SIG-M5 (cell line): ENCODE measurements around the gene PNLDC1.
"Not testable (repeated sequence)": the region's sequence is repeated elsewhere in the genome, so short reads cannot be mapped to it uniquely, and the experiment has no call there.

Source experiments
- DNase-seq: peaks from one replicate; lab custom pipeline; 2025; lab: John Stamatoyannopoulos, UW

Gene PNLDC1

GRCh38 chr6:159778542-159779103 lies 21.5 kb upstream of the PNLDC1 start:
- no peak for DNase-seq

- no peak for DNase-seq
Observed at GRCh38 chr6:159788276-159788675, 11.8 kb upstream of the PNLDC1 start.

GRCh38 chr6:159788753-159789376 lies 11.2 kb upstream of the PNLDC1 start:
- DNase-seq, result no peak

- DNase-seq, result peak; percentile 95
Observed at GRCh38 chr6:159789377-159790148, 10.5 kb upstream of the PNLDC1 start, which contains the start of gene TCP1. TSS of gene TCP1 (minus strand) at chr6:159789602. CDS start at chr6:159789468, 134 bp downstream.

DNA sequence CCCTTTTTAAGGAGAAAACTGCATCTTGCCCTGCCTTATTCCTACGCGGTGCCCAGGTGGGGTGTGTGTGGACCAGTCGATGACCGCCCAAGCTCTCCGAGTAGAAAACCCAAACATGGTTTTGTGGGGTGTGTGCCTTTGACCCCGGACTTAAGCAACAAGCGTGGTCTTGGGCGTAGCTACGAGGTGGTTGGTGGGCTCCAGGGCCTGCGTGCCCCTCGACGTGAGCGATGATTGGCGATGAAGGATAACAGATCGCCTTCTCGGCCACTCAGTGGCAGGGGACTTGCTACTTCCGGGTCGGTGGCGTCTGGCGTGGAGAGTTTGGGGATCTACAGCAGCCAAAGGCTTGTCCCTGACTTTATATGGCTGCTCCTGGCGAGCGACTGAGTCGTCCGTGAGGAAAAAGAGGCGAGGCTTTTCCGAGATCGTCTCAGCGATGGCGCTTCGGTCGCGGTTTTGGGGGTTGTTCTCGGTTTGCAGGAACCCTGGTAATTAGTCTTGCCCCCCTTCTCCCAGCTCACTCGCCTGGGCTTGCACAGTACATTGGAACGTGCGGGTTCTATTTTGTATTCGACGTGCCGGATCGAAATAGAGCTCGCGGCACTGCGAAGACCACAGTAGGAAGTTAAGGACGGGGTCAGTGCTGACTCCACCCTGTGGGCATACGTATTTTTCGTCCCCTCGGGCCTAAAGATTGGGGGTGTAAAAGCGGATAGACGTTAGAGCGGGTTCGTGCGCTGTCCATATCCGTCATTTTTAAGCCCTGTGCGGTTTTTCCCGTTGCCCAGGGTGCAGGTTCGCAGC lies 9.7 kb upstream of the PNLDC1 start, which contains the start of gene MRPL18:
TSS of gene MRPL18 (plus strand) at position 319 of the 807 bp plus-strand sequence. CDS start at position 440, 121 bp downstream.
- DNase-seq, result peak; percentile 77

DNA sequence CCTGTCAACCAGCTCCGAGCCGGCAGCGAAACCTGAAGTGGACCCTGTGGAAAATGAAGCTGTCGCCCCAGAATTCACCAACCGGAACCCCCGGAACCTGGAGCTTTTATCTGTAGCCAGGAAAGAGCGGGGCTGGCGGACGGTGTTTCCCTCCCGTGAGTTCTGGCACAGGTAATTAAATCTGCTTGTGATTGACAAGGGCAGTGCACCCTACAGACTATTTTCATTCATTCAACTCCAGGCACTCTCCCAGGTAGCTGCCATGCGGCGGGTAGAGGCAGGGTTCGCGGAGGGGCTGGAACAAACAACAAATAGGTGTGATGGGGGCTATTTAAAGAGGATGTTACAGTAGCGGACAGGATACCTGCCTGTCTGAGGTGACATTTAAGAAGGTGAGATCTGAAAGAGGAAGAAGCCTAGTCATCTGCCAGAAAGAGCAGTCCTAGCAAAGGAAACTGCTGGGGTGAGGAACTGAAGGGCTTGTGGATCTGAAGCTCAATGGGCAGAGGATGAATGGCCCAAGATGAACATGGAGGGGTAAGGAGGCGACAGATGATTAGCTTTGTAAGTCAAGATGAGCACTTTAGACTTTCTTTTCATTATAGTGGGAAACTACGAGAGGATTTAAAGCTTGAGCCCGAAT lies 9.0 kb upstream of the PNLDC1 start:
- DNase-seq, result no peak

DNA sequence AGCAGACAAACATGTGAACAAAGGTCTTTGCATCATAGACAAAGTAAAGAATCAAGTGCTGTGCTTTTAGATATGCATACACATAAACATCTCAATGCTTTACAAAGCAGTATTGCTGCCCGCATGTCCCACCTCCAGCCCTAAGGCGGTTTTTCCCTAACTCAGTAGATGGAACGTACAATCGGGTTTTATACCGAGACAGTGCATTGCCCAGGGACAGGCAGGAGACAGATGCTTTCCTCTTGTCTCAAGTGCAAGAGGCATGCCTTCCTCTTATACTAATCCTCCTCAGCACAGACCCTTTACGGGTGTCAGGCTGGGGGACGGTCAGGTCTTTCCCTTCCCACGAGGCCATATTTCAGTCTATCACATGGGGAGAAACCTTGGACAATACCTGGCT lies 5.1 kb upstream of the PNLDC1 start:
- not testable (repeated sequence) for DNase-seq

GRCh38 chr6:159797554-159797953 lies 2.5 kb upstream of the PNLDC1 start:
- no peak for DNase-seq

DNA sequence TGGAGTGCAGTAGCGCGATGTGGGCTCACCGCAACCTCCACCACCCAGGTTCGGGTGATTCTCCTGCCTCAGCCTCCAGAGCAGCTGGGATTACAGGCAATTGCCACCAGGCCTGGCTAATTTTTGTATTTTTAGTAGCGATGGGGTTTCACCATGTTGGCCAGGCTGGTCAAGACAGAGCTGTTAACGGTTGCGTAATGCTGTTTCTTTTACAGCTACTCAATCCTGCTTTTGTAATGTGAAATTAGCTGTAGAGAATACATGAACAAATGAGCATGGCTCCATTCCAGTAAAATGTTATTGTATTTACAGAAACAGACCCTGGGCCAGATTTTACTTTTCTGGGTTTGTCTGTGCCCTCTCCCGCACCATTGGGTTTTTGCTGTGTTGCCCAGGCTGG lies 1.9 kb downstream of the PNLDC1 start:
- peak; percentile 61 for DNase-seq

DNA sequence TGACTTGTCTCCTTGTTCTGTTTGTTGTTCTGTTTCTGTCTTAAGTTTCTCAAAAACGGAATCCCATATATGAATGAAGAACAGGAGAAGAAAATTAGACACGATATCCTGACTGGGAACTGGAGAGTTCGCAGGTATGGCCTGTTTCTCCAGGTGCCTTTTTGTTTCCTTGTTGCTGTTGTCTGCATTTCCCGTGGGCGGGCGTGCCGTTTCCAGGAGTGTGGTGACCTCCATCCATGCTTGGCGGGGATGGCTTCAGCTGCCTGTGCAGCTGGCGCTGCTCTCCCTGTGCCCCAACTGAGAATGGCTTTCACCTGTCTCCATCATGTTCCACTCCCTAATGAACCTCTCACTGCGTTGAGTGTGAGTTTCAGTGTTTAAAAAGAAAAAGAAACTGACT lies 4.4 kb downstream of the PNLDC1 start:
- DNase-seq, result no peak

- peak; percentile 11 for DNase-seq
Observed at GRCh38 chr6:159805440-159806020, 5.5 kb downstream of the PNLDC1 start.

GRCh38 chr6:159806021-159806458 lies 6.0 kb downstream of the PNLDC1 start:
- peak; percentile 26 for DNase-seq

- DNase-seq, result no peak
Observed at GRCh38 chr6:159807150-159807858, 7.2 kb downstream of the PNLDC1 start.

DNA sequence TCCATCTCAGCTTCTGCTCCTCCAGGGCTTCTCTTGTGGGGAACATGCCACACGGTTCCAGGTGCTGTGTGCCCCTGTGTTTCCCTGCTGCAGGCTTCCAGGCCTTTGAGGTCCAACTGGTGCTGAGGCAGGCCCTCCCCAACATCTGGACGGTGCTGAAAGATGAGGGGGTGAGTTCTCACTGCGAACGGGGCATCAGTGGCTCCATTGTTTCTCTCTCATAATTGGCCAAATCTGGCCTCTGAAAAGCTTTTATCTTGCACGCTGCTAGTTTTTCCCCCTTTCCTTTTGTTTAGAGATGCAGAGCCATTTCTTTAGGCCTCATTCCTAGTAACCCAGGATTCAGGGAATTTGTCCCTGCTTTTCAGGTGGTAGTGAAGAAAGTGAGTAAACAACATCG lies 8.6 kb downstream of the PNLDC1 start:
- DNase-seq, result no peak

GRCh38 chr6:159809149-159809548 lies 9.1 kb downstream of the PNLDC1 start:
- DNase-seq, result no peak

GRCh38 chr6:159813781-159814180 lies 13.7 kb downstream of the PNLDC1 start:
- no peak for DNase-seq

DNA sequence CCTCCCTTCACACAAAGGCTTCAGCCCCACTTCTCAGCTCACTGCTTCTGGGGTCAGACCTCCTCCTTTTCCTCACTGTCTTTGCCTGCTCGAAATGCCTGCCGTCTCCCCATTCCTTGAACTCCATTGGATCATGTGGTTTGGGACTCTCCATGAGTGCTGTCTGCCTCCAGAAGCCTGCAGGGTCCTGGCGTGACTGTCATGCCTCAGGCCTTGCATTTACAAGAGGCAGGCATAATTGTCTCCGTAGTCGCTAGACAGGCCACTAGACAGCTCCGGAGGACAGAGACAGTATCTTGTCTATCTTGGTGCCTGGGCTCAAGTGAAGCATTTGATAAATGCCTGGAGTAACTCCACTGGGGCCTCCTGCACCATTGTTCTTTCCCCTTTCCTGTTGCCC lies 15.3 kb downstream of the PNLDC1 start:
- no peak for DNase-seq

DNA sequence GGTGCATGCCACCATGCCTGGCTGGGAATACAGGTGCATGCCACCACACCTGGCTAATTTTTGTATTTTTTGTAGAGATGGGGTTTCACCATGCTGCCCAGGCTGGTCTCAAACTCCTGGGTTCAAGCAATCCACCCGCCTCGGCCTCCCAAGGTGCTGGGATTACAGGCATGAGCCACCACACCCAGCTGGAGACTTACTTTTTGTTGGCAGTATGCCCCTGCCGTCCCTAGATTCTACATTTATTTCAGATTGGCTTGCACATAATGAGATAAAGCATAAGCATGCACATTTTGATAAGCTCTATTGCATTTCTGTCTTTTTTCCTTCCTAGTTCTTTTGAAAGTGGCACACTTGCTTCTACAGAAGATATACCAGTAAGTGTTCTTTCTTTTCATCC lies 16.7 kb downstream of the PNLDC1 start:
- not testable (repeated sequence) for DNase-seq

GRCh38 chr6:159817951-159818739 lies 18.1 kb downstream of the PNLDC1 start:
- no peak for DNase-seq

DNA sequence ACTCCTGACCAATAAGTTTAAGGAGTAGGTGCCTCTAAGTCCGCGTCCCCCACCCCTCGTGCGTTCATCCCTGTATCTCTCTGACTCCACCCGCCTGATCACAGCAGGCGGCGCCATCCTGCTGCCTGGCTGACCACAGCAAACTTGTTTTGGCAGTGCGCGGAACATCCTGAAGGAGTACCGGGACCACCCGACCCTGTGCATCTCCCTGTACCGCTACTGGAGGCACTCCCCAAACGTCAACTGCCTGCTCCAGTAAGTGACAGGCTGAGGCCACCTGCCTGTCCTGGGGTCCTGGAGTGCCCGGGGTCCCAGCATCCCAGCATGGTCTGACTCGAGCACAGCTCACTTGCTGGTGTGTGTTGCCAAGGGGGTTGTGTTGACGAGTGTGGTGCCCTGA lies 19.0 kb downstream of the PNLDC1 start:
- DNase-seq, result no peak
